WERI-Rb-1 (cell line): ENCODE measurements around the gene ZNF219.

Experiments
- DNase-seq: peaks from one replicate; pipeline ENCODE4 v3.0.0-alpha.2; 2020
- H3K27ac ChIP-seq: fragments of 250-450 bp; sonication (Bioruptor Pico); 2 replicates; pipeline ENCODE4 v1.5.1; 2020; ENCODE audit warnings: mild to moderate bottlenecking, moderate library complexity
- H3K27me3 ChIP-seq: fragments of 250-450 bp; sonication (Bioruptor Pico); 2 replicates; pipeline ENCODE4 v1.5.1; 2021; ENCODE audit warnings: mild to moderate bottlenecking, low read depth, moderate library complexity; ENCODE audit not compliant: insufficient read depth, severe bottlenecking
- H3K36me3 ChIP-seq: fragments of 250-450 bp; sonication (Bioruptor Pico); 2 replicates; pipeline ENCODE4 v1.5.1; 2020; ENCODE audit warnings: mild to moderate bottlenecking, moderate library complexity
- H3K4me3 ChIP-seq: 2 replicates; pipeline ENCODE4 v1.5.1; 2011; ENCODE audit warnings: low read depth, mild to moderate bottlenecking, control low read depth, low read length
- H3K9me3 ChIP-seq: fragments of 250-450 bp; sonication (Bioruptor Pico); 2 replicates; pipeline ENCODE4 v1.5.1; 2021; ENCODE audit warnings: mild to moderate bottlenecking, moderate library complexity; ENCODE audit not compliant: severe bottlenecking
- CTCF ChIP-seq: IDR thresholded peaks from 2 replicates; pipeline ENCODE4 v1.5.1; 2011; ENCODE audit warnings: low read depth, mild to moderate bottlenecking, control low read depth, inconsistent platforms, low read length

The ZNF219 gene

DNA sequence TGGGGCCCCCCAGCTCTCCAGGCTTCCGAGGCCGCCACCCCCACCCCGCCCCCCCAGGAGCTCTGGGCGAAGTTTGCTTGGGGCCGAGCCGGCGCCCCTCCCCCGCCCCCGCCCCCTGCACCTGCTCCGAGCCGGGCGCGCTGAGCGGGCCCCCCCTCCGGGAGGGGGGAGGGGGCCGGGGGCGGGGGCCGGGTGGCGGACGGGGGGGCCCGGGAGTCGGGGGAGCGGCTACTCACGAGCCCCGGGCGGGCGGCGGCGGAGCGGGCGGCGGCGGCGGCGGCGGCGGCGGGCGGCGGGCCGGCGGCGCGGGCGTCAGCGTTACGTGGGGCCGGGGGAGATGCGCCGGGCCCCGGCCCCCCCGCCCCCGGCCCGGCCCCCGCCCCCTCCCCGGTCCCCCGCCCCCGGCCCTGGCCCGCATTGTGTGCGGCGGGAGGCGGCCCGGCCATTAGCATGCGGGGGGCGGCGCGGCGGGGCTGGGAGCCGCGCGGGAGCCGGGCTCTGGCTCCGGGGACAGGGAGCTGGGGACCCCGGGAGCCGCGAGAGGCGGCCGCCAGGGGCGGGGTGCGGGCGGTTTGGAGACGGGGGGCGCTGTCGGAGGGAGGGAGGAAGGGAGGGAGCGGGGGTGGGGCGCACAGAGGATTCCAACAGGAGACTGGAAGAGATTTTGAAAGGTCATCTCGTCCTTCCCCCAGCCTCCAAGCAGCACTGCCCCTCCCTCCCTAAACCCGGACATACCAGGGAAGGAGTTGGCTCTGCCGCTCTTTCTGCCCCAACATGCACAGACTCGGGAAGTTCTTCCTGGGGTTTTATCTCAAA lies at the start of gene ZNF219:
Gene ZNF219, minus strand, starts transcription at position 580 of the 816 bp plus-strand sequence. CDS start 5,064 bp downstream, outside the sequence.
- Histone ChIP-seq H3K36me3 (peaks cover 11% of the 10 kb centered on the region), H3K9me3 (no peaks in the 10 kb centered on the region), H3K27ac (peak within 1 kb of the TSS; percentile 98), H3K27me3 (no peaks in the 10 kb centered on the region), H3K4me3 (peak within 1 kb of the TSS; percentile 77)
- TF ChIP-seq CTCF, result no peak
- DNase-seq, result peak; percentile 81

GRCh38 chr14:21145437-21145836 lies 47.0 kb upstream of the ZNF219 start:
- H3K27ac ChIP-seq, result no peak overlapping the region
- no peak for TF ChIP-seq CTCF
- peaks cover 18% of the 10 kb centered on the region for H3K27me3 ChIP-seq
- H3K36me3 ChIP-seq, result no peaks in the 10 kb centered on the region
- DNase-seq, result no peak
- peaks cover 11% of the 10 kb centered on the region for H3K9me3 ChIP-seq
- H3K4me3 ChIP-seq, result no peak overlapping the region

DNA sequence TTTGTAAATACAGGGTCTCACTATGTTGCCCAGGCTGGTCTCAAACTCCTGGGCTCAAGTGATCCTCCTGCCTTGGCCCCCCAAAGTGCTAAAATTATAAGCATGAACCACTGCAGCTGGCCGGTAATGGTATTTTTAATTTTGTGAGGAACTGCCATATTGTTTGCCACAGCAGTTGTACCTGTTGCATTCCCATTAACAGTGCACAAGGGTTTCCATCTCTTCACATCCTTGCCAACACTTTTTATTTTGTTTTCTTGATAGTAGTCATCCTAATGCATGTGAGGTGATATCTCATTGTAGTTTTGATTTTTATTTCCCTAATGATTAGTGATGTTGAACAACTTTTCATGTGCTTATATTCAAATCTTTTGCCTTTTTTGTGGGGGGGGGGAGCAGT lies 43.9 kb upstream of the ZNF219 start:
- Histone ChIP-seq H3K27me3 (no peaks in the 10 kb centered on the region), H3K4me3 (no peak overlapping the region), H3K27ac (no peak overlapping the region), H3K9me3 (peaks cover 11% of the 10 kb centered on the region), H3K36me3 (no peaks in the 10 kb centered on the region)
- TF ChIP-seq CTCF, result no peak
- DNase-seq, result no peak

- Histone ChIP-seq H3K9me3 (no peaks in the 10 kb centered on the region), H3K4me3 (no peak overlapping the region), H3K27me3 (no peaks in the 10 kb centered on the region), H3K27ac (no peak overlapping the region), H3K36me3 (no peaks in the 10 kb centered on the region)
- DNase-seq, result no peak
- 0 out of 2 replicates have a peak, but pooled peaks have one; percentile 1 for TF ChIP-seq CTCF
These were observed 37.6 kb upstream of the ZNF219 start for GRCh38 chr14:21136024-21136423.

- no peak for TF ChIP-seq CTCF
- no peaks in the 10 kb centered on the region for H3K27me3 ChIP-seq
- H3K27ac ChIP-seq, result no peak overlapping the region
- H3K9me3 ChIP-seq, result no peaks in the 10 kb centered on the region
- no peaks in the 10 kb centered on the region for H3K36me3 ChIP-seq
- no peak for DNase-seq
- no peak overlapping the region for H3K4me3 ChIP-seq
These were observed 35.4 kb upstream of the ZNF219 start for GRCh38 chr14:21133901-21134300.
